ENCODE data around the gene CHRNA10. TPM values are rescaled to one million over a fixed set of nuclear protein-coding genes. Genes with fewer than 3 reads are reported as not detected.
"Not testable (repeated sequence)": the region's sequence is repeated elsewhere in the genome, so short reads cannot be mapped to it uniquely, and the experiment has no call there.

The CHRNA10 gene
- total RNA-seq, 6 experiments from 2014 or later: 0.25 to 1.2 (median 0.41) TPM

DNA sequence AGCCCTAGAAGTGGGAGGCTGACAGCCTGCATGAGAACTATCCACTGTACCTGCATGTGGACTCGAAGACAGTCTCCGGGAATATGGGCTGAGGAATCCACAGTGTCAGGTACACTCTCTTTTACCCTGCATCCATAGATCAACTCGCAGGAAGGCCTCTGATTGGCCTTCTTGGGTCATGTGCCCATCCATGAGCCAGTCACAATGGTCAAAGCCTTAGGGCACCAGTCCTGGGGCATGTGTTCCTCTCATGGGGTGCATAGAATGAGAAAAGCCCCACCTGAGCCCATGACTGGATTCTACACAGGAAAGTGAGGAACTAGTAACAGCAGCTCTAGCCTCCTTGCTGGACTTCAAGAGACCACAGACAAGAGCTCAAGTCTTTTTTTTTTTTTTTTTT is 15.6 kb downstream of the CHRNA10 start:
- no peaks in the 10 kb centered on the region for H3K27me3 ChIP-seq
- intact Hi-C loops (cut with DNase I): no loop called here
- no peak overlapping the region for H3K4me3 ChIP-seq
- H3K36me3 ChIP-seq: no peaks in the 10 kb centered on the region
- TF ChIP-seq POLR2A (IDR thresholded peaks at IDR 0.05): no peak
- TF ChIP-seq, protein P1, sequence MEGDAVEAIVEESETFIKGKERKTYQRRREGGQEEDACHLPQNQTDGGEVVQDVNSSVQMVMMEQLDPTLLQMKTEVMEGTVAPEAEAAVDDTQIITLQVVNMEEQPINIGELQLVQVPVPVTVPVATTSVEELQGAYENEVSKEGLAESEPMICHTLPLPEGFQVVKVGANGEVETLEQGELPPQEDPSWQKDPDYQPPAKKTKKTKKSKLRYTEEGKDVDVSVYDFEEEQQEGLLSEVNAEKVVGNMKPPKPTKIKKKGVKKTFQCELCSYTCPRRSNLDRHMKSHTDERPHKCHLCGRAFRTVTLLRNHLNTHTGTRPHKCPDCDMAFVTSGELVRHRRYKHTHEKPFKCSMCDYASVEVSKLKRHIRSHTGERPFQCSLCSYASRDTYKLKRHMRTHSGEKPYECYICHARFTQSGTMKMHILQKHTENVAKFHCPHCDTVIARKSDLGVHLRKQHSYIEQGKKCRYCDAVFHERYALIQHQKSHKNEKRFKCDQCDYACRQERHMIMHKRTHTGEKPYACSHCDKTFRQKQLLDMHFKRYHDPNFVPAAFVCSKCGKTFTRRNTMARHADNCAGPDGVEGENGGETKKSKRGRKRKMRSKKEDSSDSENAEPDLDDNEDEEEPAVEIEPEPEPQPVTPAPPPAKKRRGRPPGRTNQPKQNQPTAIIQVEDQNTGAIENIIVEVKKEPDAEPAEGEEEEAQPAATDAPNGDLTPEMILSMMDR (IDR thresholded peaks at IDR 0.05): no peak
- no peaks in the 10 kb centered on the region for H3K4me1 ChIP-seq
- H3K27ac ChIP-seq: no peak overlapping the region
- H3K9me3 ChIP-seq: no peaks in the 10 kb centered on the region
- DNase-seq: no peak
- WGBS (ENCODE audit: insufficient coverage, low coverage, low lambda C conversion rate, missing lambda C conversion rate): no CpG with 5 or more reads among the region's 3 CpGs
- no peak for ATAC-seq

DNA sequence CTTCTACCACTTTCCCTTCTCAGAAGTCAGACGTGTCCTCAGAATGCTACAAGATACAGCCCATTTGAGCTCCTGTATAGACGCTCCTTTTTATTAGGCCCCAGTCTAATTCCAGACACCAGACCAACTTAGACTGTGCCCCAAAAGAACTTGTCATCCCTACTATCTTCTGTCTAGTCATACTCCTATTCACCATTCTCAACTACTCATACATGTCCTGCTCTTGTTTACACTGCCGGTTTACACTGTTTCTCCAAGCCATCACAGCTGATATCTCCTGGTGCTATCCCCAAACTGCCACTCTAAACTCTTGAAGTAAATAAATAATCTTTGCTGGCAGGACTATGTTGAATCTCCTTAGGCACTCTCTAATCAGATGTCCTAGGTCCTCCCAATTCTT is 18.7 kb downstream of the CHRNA10 start:
- WGBS (ENCODE audit: insufficient coverage, low coverage, low lambda C conversion rate, missing lambda C conversion rate): 0% methylated on average over 1 of the region's 3 CpGs
- intact Hi-C loops (cut with DNase I); H3K27ac ChIP-seq; H3K4me3 ChIP-seq; DNase-seq; H3K36me3 ChIP-seq; ATAC-seq; H3K27me3 ChIP-seq; H3K4me1 ChIP-seq; H3K9me3 ChIP-seq: not testable (repeated sequence)

DNA sequence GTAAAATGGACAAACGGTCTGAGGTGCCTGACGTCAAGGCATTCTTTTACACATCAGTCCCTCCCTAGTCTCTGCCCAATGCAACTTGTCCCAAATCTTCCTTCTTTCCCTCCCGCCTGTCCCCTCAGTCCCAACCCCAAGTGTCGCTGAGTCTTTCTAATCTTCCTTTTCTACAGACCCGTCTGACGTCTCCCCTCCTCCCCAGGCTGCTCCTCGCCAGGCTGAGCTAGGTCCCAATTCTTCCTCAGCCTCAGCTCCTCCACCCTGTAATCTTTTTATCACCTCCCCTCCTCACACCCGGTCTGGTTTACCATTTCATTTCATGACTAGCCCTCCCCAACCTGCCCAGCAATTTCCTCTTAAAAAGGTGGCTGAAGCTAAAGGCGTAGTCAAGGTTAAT is 21.8 kb downstream of the CHRNA10 start:
- H3K9me3 ChIP-seq; H3K27me3 ChIP-seq; intact Hi-C loops (cut with DNase I); DNase-seq; H3K4me3 ChIP-seq; ATAC-seq; H3K27ac ChIP-seq; H3K36me3 ChIP-seq; H3K4me1 ChIP-seq: not testable (repeated sequence)
- WGBS (ENCODE audit: insufficient coverage, low coverage, low lambda C conversion rate, missing lambda C conversion rate): 42% methylated on average over 9 of the region's 9 CpGs

DNA sequence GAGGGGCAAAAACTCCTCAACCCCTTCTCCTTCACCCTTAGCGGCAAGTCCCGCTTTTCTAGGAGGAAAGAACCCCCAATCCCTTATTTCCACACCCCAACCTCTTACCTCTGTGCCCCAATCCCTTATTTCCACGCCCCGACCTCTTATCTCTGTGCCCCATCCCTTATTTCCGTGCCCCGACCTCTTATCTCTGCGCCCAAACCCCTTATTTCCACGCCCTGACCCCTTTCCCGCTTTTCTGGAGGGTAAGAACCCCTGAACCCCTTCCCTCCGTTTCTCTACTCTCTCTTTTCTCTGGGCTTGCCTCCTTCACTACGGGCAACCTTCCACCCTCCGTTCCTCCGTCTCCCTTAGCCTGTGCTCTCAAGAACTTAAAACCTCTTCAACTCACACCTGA is 22.3 kb downstream of the CHRNA10 start:
- H3K4me1 ChIP-seq; ATAC-seq; intact Hi-C loops (cut with DNase I); DNase-seq; H3K36me3 ChIP-seq; H3K9me3 ChIP-seq; H3K27me3 ChIP-seq; H3K4me3 ChIP-seq; H3K27ac ChIP-seq: not testable (repeated sequence)
- 69% methylated on average over 13 of the region's 13 CpGs for WGBS (ENCODE audit: insufficient coverage, low coverage, low lambda C conversion rate, missing lambda C conversion rate)

DNA sequence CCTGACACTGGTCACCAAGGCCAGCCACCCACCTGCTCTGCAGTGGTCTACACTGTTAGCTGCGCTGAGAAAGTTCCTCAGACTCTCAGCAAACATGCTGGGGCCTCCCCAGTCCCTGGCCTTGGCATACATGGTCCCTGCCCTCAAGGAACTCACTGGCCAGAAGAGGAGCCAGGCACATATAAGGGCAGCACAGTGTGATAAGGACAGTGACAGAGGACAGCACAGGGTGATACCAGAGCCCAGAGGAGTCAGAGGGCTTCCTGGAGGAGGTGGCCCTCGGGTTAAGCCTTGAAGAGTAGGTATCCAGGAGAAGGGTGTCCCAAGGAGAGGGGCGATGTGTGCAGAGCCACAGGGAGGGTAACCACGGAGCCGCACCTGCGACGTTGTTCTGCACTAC is 25.6 kb downstream of the CHRNA10 start:
- Histone ChIP-seq H3K36me3 (no peaks in the 10 kb centered on the region), H3K4me3 (no peak overlapping the region), H3K4me1 (peaks cover 0 to 6% (median 2%) of the 10 kb centered on the region in 4 donors), H3K27ac (no peak overlapping the region), H3K27me3 (no peaks in the 10 kb centered on the region), H3K9me3 (no peaks in the 10 kb centered on the region)
- intact Hi-C loops (cut with DNase I): no loop called here
- WGBS (ENCODE audit: insufficient coverage, low coverage, low lambda C conversion rate, missing lambda C conversion rate): 87% methylated on average over 4 of the region's 7 CpGs
- ATAC-seq (no peak), DNase-seq (no peak)
- TF ChIP-seq POLR2A (IDR thresholded peaks at IDR 0.05): no peak
- TF ChIP-seq, protein P1 (IDR thresholded peaks at IDR 0.05): no peak

DNA sequence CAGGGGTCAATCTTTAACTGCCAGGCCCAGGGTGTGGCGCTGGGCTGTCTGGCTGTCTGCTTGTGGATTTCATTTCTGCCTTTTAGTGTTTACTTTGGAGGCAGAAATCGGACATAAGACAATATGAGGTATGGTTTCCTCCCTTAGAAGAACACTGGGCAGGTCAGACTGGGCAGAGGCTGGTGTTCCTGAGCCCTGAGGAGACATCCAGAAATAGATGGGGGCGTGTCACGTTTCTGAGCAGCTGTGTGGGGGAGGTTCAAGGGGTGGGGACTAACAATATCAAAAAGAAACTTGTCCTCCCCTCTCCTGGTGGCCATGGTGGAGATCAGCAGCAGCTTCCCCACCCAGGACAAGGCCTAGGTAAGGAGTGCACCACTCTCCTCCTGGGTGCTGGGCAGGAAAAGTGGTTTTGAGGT is 26.4 kb downstream of the CHRNA10 start, which contains the start of gene ART1:
ART1 (plus strand) TSS at position 312 of the 419 bp plus-strand sequence. CDS start 14,086 bp downstream, outside the sequence.
- Histone ChIP-seq H3K27ac (no peak within 1 kb of the TSS), H3K4me3 (no peak within 1 kb of the TSS), H3K9me3 (no peaks in the 10 kb centered on the region), H3K4me1 (peaks cover 0 to 6% (median 2%) of the 10 kb centered on the region in 4 donors), H3K36me3 (no peaks in the 10 kb centered on the region), H3K27me3 (no peaks in the 10 kb centered on the region)
- ATAC-seq: no peak
- TF ChIP-seq, protein P1 (IDR thresholded peaks at IDR 0.05): no peak
- no peak for DNase-seq
- 55% methylated on average over 4 of the region's 4 CpGs for WGBS (ENCODE audit: insufficient coverage, low coverage, low lambda C conversion rate, missing lambda C conversion rate)
- intact Hi-C loops (cut with DNase I): no loop called here

DNA sequence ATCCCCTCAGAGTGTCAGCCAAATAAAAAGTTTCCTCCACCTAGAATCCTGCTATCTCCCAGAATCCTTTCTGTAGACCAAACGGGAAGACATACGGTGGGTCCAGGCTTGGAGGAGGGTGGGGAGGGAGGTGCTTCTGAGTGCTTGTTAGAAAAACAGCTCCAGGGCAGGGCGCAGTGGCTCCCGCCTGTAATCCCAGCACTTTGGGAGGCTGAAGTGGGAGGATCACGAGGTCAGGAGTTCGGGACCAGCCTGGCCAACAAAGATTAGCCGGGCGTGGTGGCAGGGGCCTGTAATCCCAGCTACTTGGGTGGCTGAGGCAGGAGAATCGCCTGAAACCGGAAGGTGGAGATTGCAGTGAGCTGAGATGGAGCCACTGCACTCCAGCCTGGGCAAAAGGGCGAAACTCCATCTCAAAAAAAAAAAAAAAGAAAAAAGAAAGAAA is 28.1 kb downstream of the CHRNA10 start:
- H3K4me1 ChIP-seq; H3K27ac ChIP-seq; H3K9me3 ChIP-seq; H3K27me3 ChIP-seq; H3K36me3 ChIP-seq; DNase-seq; intact Hi-C loops (cut with DNase I); ATAC-seq: not testable (repeated sequence)
- WGBS (ENCODE audit: insufficient coverage, low coverage, low lambda C conversion rate, missing lambda C conversion rate): 80% methylated on average over 4 of the region's 11 CpGs
- H3K4me3 ChIP-seq: peak overlapping the region in 1 of 3 donors; percentile 65
